Measurements from ENCODE around the gene IZUMO1. TPM values are rescaled to one million over a fixed set of nuclear protein-coding genes. Genes with fewer than 3 reads are reported as not detected.

IZUMO1 gene
- total and polyA plus RNA-seq, 9 of the 15 experiments (the other 6 are each of a cell fraction or from before 2014, with no cell fraction given) = 0.14 to 2.1 (median 0.73) TPM

DNA sequence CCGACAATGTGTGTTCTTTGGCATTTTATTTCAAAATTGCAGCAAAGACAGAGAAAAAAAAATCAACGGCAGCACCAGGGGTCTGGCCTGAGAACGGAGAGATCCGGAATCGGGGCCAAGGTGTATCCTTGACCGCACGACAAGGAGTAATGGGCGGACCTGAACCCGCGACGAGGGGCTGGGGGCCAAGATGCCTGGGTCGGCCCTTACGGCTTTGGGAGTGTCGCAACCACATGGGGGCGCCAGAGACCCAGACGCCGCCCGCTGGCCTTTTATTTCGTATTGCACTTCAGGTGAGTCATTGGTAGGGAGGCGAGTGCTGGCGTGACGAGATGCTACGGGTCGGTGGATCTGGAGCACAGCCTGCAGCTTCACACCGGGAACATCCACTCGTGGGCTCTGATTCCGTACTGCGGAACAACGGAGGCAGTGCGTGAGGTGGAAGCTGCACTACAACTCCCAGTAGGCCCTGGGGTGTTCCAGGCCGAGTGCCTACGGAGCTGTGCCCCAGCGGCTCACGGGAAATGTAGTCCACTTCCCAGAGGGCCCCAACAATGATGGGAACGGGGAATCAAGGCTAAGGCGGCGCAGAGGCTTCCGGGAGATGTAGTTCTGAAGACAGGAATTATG lies 48.5 kb upstream of the IZUMO1 start (continued):
- TF ChIP-seq ZNF586 (CRISPR knock-in tag; conservative IDR thresholded peaks at IDR 0.05) (no peak), NELFE (IDR thresholded peaks at IDR 0.05; ENCODE audit: insufficient read depth, insufficient read length) (no peak), ZNF184 (CRISPR knock-in tag; IDR thresholded peaks at IDR 0.05) (no peak), ZKSCAN3 (CRISPR knock-in tag; IDR thresholded peaks at IDR 0.05) (no peak), ZC3H4 (CRISPR knock-in tag; IDR thresholded peaks at IDR 0.05; ENCODE audit: borderline replicate concordance) (no peak), ARNT (IDR thresholded peaks at IDR 0.05) (no peak), FOXA1 (IDR thresholded peaks at IDR 0.05; ENCODE audit: borderline replicate concordance) (no peak), EWSR1 (IDR thresholded peaks at IDR 0.05; ENCODE audit: borderline replicate concordance, low read depth, partially characterized antibody) (no peak)
- TF ChIP-seq, protein P1, sequence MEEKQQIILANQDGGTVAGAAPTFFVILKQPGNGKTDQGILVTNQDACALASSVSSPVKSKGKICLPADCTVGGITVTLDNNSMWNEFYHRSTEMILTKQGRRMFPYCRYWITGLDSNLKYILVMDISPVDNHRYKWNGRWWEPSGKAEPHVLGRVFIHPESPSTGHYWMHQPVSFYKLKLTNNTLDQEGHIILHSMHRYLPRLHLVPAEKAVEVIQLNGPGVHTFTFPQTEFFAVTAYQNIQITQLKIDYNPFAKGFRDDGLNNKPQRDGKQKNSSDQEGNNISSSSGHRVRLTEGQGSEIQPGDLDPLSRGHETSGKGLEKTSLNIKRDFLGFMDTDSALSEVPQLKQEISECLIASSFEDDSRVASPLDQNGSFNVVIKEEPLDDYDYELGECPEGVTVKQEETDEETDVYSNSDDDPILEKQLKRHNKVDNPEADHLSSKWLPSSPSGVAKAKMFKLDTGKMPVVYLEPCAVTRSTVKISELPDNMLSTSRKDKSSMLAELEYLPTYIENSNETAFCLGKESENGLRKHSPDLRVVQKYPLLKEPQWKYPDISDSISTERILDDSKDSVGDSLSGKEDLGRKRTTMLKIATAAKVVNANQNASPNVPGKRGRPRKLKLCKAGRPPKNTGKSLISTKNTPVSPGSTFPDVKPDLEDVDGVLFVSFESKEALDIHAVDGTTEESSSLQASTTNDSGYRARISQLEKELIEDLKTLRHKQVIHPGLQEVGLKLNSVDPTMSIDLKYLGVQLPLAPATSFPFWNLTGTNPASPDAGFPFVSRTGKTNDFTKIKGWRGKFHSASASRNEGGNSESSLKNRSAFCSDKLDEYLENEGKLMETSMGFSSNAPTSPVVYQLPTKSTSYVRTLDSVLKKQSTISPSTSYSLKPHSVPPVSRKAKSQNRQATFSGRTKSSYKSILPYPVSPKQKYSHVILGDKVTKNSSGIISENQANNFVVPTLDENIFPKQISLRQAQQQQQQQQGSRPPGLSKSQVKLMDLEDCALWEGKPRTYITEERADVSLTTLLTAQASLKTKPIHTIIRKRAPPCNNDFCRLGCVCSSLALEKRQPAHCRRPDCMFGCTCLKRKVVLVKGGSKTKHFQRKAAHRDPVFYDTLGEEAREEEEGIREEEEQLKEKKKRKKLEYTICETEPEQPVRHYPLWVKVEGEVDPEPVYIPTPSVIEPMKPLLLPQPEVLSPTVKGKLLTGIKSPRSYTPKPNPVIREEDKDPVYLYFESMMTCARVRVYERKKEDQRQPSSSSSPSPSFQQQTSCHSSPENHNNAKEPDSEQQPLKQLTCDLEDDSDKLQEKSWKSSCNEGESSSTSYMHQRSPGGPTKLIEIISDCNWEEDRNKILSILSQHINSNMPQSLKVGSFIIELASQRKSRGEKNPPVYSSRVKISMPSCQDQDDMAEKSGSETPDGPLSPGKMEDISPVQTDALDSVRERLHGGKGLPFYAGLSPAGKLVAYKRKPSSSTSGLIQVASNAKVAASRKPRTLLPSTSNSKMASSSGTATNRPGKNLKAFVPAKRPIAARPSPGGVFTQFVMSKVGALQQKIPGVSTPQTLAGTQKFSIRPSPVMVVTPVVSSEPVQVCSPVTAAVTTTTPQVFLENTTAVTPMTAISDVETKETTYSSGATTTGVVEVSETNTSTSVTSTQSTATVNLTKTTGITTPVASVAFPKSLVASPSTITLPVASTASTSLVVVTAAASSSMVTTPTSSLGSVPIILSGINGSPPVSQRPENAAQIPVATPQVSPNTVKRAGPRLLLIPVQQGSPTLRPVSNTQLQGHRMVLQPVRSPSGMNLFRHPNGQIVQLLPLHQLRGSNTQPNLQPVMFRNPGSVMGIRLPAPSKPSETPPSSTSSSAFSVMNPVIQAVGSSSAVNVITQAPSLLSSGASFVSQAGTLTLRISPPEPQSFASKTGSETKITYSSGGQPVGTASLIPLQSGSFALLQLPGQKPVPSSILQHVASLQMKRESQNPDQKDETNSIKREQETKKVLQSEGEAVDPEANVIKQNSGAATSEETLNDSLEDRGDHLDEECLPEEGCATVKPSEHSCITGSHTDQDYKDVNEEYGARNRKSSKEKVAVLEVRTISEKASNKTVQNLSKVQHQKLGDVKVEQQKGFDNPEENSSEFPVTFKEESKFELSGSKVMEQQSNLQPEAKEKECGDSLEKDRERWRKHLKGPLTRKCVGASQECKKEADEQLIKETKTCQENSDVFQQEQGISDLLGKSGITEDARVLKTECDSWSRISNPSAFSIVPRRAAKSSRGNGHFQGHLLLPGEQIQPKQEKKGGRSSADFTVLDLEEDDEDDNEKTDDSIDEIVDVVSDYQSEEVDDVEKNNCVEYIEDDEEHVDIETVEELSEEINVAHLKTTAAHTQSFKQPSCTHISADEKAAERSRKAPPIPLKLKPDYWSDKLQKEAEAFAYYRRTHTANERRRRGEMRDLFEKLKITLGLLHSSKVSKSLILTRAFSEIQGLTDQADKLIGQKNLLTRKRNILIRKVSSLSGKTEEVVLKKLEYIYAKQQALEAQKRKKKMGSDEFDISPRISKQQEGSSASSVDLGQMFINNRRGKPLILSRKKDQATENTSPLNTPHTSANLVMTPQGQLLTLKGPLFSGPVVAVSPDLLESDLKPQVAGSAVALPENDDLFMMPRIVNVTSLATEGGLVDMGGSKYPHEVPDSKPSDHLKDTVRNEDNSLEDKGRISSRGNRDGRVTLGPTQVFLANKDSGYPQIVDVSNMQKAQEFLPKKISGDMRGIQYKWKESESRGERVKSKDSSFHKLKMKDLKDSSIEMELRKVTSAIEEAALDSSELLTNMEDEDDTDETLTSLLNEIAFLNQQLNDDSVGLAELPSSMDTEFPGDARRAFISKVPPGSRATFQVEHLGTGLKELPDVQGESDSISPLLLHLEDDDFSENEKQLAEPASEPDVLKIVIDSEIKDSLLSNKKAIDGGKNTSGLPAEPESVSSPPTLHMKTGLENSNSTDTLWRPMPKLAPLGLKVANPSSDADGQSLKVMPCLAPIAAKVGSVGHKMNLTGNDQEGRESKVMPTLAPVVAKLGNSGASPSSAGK (IDR thresholded peaks at IDR 0.05) = no peak
- TF ChIP-seq, protein P2, sequence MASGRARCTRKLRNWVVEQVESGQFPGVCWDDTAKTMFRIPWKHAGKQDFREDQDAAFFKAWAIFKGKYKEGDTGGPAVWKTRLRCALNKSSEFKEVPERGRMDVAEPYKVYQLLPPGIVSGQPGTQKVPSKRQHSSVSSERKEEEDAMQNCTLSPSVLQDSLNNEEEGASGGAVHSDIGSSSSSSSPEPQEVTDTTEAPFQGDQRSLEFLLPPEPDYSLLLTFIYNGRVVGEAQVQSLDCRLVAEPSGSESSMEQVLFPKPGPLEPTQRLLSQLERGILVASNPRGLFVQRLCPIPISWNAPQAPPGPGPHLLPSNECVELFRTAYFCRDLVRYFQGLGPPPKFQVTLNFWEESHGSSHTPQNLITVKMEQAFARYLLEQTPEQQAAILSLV (tag; IDR thresholded peaks at IDR 0.05) = no peak
- TF ChIP-seq, protein P3, sequence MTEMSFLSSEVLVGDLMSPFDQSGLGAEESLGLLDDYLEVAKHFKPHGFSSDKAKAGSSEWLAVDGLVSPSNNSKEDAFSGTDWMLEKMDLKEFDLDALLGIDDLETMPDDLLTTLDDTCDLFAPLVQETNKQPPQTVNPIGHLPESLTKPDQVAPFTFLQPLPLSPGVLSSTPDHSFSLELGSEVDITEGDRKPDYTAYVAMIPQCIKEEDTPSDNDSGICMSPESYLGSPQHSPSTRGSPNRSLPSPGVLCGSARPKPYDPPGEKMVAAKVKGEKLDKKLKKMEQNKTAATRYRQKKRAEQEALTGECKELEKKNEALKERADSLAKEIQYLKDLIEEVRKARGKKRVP (CRISPR knock-in tag; IDR thresholded peaks at IDR 0.05) = peak; percentile 66
- TF ChIP-seq, protein P4, sequence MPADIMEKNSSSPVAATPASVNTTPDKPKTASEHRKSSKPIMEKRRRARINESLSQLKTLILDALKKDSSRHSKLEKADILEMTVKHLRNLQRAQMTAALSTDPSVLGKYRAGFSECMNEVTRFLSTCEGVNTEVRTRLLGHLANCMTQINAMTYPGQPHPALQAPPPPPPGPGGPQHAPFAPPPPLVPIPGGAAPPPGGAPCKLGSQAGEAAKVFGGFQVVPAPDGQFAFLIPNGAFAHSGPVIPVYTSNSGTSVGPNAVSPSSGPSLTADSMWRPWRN (IDR thresholded peaks at IDR 0.05; ENCODE audit: low read depth) = no peak
